H1 (cell line): ENCODE data around the gene LAYN. TPM values are rescaled to one million over a fixed set of nuclear protein-coding genes. Genes with fewer than 3 reads are reported as not detected.

Experiments
- CHD2 ChIP-seq: IDR thresholded peaks from 2 replicates; pipeline ENCODE4 v1.6.1; 2012; ENCODE audit warnings: low read length, improper control_type of control experiment
- polyA plus RNA-seq, 7 experiments: library from polyadenylated mRNA; depleted of rRNA in 3 of 7; stranded (reverse) in 5 of 7; unstranded in 2 of 7; fragments of >200 nt in 5 of 7; fragments of 200-250 nt in 2 of 7; gene quantifications; 1 replicate in 5 of 7; 2 replicates in 1 of 7; 4 replicates in 1 of 7; pipeline versions ENCODE4 v1.2.1 to v1.2.3, GENCODE V29; 2011 to 2013; ENCODE audit warnings: missing spikeins in 2 of 7, mixed read lengths in 2 of 7
- total RNA-seq: library from RNA; stranded (reverse); fragmentation: NEBNext Ultra II Directional; extraction: Animal tissue kit (Norgen Biotek cat#: 25700); gene quantifications from 2 replicates; pipeline ENCODE4 v1.2.1, GENCODE V29; 2021

The LAYN gene
- total and polyA plus RNA-seq, 2 of the 8 experiments (the other 6 are each of a cell fraction or from before 2014, with no cell fraction given) = 4.2 to 9.3 TPM

DNA sequence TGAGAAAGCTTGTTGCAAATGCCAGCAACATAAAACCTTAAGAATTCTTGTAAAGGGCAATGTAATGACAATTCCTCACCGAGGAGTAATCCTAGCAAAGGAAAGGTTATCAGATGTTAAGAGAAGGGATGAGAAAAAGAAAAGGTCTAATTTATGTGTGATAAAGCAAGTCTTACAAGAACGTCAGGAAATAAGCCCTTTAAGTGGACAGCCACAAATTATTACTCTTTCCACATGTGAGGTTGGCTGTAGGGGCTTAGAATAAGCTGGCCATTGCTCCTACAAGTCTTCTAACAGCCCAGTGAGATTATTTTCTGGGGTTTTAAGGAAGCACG, 9.3 kb downstream of the LAYN start (continued):
- TF ChIP-seq CHD2 = no peak
- TF ChIP-seq, all 59 proteins: peak for 0
